MM.1S (cell line): ENCODE measurements around the gene OR3A2.
"Not testable (repeated sequence)": the region's sequence is repeated elsewhere in the genome, so short reads cannot be mapped to it uniquely, and the experiment has no call there.

ENCODE experiments used
- DNase-seq: peaks from one replicate; pipeline ENCODE4 v3.0.0-alpha.2; 2015
- H2AFZ ChIP-seq: fragments of 300-600 bp; sonication (generic); 2 replicates; pipeline ENCODE4 v1.6.0; 2016; ENCODE audit warnings: antibody characterized with exemption, low read length
- H3F3A ChIP-seq: fragments of 300-600 bp; sonication (generic); 2 replicates; pipeline ENCODE4 v1.6.1; 2016; ENCODE audit warnings: mild to moderate bottlenecking, antibody characterized with exemption, low read length, moderate library complexity, mixed read lengths; ENCODE audit not compliant: insufficient read depth
- H3K27ac ChIP-seq: fragments of 300-600 bp; sonication (generic); 2 replicates; pipeline ENCODE4 v1.5.1; 2016; ENCODE audit warnings: mild to moderate bottlenecking, low read length
- H3K27me3 ChIP-seq: fragments of 300-600 bp; sonication (generic); replicated peaks from 2 replicates; pipeline ENCODE4 v1.6.0; 2016; ENCODE audit warnings: low read length; ENCODE audit not compliant: insufficient read depth
- H3K36me3 ChIP-seq: fragments of 300-600 bp; sonication (generic); replicated peaks from 2 replicates; pipeline ENCODE4 v1.6.1; 2016; ENCODE audit warnings: mild to moderate bottlenecking, low read length, mixed read lengths; ENCODE audit not compliant: insufficient read depth
- H3K4me1 ChIP-seq: fragments of 300-600 bp; sonication (generic); 2 replicates; pipeline ENCODE4 v1.6.1; 2016; ENCODE audit warnings: low read length, mixed read lengths
- H3K4me2 ChIP-seq: fragments of 300-600 bp; sonication (generic); 2 replicates; pipeline ENCODE4 v1.6.0; 2016; ENCODE audit warnings: low read depth, low read length
- H3K4me3 ChIP-seq: fragments of 300-600 bp; sonication (generic); 2 replicates; pipeline ENCODE4 v1.5.1; 2016; ENCODE audit warnings: low read length, mixed read lengths
- H3K79me2 ChIP-seq: fragments of 300-600 bp; sonication (generic); 2 replicates; pipeline ENCODE4 v1.6.1; 2016; ENCODE audit warnings: mixed run types, low read length, mixed read lengths
- H3K9ac ChIP-seq: fragments of 300-600 bp; sonication (generic); 2 replicates; pipeline ENCODE4 v1.6.1; 2016; ENCODE audit warnings: low read length, mixed read lengths
- H3K9me2 ChIP-seq: fragments of 300-600 bp; sonication (generic); replicated peaks from 2 replicates; pipeline ENCODE4 v1.6.1; 2016; ENCODE audit warnings: mild to moderate bottlenecking, low read length, mixed read lengths; ENCODE audit not compliant: insufficient read depth
- H3K9me3 ChIP-seq: fragments of 300-600 bp; sonication (generic); replicated peaks from 2 replicates; pipeline ENCODE4 v1.6.1; 2016; ENCODE audit warnings: mild to moderate bottlenecking, low read length, mixed read lengths; ENCODE audit not compliant: insufficient read depth
- H4K20me1 ChIP-seq: fragments of 300-600 bp; sonication (generic); 2 replicates; pipeline ENCODE4 v1.6.1; 2016; ENCODE audit warnings: mild to moderate bottlenecking, low read length, moderate library complexity, mixed read lengths; ENCODE audit not compliant: insufficient read depth

Gene OR3A2

DNA sequence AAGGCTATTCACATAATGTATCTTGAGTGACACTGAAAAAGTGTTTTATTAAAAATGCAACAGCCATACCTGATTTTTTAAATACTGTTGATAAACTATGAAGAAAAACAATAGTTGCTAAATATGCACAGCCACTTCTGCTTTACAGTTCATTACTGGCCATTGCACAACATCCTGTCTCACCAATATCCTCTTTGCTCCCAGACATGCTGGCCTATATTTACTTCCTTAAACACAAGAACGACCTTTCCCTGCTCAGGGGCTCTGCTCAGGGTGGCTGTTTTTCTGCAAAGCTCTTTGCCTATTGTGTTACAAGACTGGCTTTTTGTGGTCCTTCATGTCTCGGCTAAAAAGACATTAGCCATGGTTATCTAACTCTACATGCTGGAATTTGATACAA, 147.4 kb downstream of the OR3A2 start:
- H3K79me2 ChIP-seq, H3K9me3 ChIP-seq, H3K27ac ChIP-seq, H3K4me2 ChIP-seq, H2AFZ ChIP-seq, H3K9me2 ChIP-seq, H3F3A ChIP-seq, H3K4me1 ChIP-seq, H4K20me1 ChIP-seq, H3K36me3 ChIP-seq, H3K4me3 ChIP-seq, DNase-seq, H3K9ac ChIP-seq, H3K27me3 ChIP-seq: not testable (repeated sequence)

DNA sequence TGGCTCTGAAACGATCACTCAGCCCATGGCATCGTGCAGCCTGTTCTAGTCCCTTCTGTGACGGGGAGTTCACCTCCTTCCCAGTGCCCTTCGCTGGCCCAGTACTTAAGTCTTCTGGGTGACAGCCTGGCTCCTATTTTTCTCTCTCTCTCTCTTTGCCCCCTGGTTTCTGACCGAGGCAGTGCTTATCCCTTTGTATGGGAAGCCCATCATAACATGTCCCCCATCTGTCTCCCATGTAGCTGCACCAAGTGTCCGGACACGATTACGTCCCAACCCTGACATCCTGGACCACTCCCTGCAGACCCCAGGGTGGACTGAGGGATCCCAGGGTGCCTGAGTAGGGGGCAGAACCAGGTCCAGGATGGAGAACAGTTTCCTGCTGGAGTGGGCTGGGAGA, 153.8 kb downstream of the OR3A2 start:
- not testable (repeated sequence) for H3K79me2 ChIP-seq, H4K20me1 ChIP-seq, H3K27ac ChIP-seq, H3K4me3 ChIP-seq, H3K27me3 ChIP-seq, H3K36me3 ChIP-seq, H3K4me1 ChIP-seq, H3K9me3 ChIP-seq, H2AFZ ChIP-seq, DNase-seq, H3F3A ChIP-seq, H3K9ac ChIP-seq, H3K4me2 ChIP-seq, H3K9me2 ChIP-seq
